Ureter (tissue), 1 donor: ENCODE results near the gene TGFB2. TPM values are rescaled to one million over a fixed set of nuclear protein-coding genes. Genes with fewer than 3 reads are reported as not detected.

Experiments
- DNase-seq: peaks from one replicate; pipeline ENCODE4 v3.0.0-alpha.2; 2020; ENCODE audit warnings: low spot score
- total RNA-seq: library from RNA; stranded (reverse); gene quantifications from one replicate; pipeline ENCODE4 v1.2.4, GENCODE V29; 2023
- donor health status: DM: yes; HTN: yes; CAD: no.

The TGFB2 gene
- total RNA-seq, 1 donor from 2014 or later = 17.4 TPM

DNA sequence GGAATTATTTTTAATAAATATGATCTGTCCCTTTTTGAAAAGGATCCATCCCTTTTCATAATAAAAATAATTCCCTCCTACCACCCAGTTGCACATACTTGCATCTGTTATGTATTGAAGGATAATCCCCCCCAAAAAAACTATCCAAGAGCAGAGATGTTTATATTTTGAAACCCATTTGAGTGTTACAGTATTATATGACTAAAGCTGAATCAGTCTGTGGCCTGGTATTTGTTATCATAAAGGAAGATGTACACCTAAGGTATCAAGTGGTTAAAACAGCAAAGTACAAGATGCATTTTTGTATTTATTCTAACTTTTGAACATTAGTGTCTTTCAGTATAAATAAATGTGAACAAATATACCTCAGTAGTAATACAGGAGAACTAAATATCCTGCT is 12.7 kb upstream of the TGFB2 start:
- DNase-seq = no peak

DNA sequence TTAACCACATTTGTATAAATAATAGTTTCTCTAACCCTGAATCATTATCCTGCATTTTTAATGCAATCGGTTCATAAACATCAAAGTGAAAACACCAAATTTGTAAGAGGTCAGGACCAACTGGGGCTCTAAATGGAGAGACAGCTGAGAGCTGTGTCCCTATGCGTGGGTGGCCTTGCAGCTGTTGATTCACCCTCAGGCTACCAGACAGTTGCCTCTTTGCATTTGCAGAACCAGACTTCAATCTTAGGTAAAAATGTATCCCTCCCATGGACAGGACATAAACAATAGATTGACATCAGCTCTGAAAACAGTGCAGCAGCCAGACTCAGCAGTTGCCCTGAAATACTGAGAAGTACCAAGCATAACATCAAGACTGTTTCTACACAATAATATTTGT is 8.8 kb upstream of the TGFB2 start:
- DNase-seq = no peak

DNA sequence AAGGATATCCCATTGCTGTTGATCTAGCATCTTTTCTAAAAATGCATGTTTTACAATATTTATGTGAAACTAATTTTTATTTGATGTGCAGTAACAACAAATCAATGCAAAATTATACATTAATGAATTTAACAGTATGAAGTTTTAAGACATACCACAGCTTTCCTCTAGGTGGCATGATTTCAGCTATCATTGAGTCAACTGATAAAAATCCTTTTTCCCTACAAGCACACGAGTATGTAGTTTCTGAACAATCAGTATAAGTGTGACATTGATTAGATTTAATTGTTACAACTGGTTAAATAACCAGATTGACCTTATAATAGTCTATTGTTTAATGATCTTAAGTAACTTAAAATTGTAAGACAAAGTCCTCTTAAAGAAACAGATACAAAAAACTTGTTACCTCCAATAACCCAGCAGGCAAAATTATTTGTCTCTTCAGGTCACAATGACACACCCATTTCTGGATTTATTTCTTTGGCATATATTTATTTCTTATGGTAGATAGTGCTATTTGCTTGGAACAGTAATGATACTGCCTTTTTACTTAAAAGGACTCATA is 5.8 kb upstream of the TGFB2 start:
- DNase-seq = no peak

DNA sequence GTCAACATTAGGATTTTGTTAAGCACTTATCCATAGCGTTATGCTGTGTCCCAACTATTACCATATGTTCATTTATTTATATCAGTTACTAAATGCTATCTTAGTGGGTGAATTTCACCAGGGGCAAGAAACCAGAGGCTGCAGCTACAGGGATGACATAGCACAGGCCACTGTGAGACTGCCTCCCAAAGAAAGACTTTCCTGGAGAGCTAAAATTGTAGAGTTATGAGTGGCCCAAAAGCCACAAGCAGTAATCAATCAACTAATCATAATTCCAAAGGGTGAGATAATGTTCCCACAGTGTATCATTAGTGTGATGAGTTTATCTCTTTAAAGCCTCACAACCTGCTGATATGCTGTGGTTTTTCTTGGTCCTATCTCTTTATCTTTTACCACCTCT is 3.8 kb upstream of the TGFB2 start:
- DNase-seq = no peak

DNA sequence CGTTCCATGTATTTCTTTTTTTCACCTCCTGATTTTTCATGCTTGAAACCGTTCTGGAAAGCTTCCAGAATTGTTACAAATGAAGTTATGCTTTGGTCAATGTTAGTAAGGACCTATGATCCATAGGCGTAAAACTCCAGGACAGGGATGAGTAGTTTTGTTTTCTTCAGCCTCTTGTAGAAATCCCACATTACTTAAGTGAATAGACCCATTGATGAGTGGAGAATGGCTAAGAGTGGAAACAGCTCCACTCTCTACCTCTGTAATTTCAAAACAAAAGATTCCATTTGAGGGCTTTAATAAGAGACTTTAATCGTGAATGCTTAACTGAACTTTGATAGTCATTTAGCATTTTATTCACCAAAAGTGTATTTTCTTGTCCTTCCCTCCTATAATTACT is 3.0 kb upstream of the TGFB2 start:
- no peak for DNase-seq

DNA sequence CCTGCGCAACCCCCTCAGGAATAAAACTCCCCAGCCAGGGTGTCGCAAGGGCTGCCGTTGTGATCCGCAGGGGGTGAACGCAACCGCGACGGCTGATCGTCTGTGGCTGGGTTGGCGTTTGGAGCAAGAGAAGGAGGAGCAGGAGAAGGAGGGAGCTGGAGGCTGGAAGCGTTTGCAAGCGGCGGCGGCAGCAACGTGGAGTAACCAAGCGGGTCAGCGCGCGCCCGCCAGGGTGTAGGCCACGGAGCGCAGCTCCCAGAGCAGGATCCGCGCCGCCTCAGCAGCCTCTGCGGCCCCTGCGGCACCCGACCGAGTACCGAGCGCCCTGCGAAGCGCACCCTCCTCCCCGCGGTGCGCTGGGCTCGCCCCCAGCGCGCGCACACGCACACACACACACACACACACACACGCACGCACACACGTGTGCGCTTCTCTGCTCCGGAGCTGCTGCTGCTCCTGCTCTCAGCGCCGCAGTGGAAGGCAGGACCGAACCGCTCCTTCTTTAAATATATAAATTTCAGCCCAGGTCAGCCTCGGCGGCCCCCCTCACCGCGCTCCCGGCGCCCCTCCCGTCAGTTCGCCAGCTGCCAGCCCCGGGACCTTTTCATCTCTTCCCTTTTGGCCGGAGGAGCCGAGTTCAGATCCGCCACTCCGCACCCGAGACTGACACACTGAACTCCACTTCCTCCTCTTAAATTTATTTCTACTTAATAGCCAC is 696 bp downstream of the TGFB2 start:
- peak; percentile 66 for DNase-seq

DNA sequence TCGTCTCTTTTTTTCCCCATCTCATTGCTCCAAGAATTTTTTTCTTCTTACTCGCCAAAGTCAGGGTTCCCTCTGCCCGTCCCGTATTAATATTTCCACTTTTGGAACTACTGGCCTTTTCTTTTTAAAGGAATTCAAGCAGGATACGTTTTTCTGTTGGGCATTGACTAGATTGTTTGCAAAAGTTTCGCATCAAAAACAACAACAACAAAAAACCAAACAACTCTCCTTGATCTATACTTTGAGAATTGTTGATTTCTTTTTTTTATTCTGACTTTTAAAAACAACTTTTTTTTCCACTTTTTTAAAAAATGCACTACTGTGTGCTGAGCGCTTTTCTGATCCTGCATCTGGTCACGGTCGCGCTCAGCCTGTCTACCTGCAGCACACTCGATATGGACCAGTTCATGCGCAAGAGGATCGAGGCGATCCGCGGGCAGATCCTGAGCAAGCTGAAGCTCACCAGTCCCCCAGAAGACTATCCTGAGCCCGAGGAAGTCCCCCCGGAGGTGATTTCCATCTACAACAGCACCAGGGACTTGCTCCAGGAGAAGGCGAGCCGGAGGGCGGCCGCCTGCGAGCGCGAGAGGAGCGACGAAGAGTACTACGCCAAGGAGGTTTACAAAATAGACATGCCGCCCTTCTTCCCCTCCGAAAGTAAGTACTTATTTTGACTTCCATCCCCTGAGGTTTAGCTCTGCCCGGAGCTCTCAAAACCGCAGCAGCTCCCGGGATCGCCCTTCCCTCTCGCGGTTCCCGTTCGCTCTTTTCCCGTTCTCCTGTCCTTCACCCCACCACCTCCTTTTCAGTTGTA is 1.5 kb downstream of the TGFB2 start:
- DNase-seq = no peak

DNA sequence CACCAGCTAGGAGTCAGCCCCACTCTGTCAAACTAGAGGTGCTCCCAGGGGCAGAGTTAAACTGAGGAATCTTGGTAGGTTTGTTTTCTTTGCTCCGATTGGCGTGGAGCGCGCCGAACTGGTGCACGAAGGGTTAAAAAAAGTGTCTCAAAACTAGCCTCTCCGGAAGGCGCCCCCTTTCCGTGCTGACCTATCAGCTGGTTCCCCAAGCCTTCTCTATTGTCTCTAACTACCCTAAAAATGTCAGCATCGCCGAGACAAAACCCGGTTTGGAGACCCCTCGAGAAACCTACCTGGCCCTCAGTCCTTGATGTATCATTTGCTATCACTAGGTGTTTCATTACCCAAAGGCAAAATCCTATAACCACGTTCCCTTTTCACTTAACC is 2.2 kb downstream of the TGFB2 start:
- DNase-seq = no peak

DNA sequence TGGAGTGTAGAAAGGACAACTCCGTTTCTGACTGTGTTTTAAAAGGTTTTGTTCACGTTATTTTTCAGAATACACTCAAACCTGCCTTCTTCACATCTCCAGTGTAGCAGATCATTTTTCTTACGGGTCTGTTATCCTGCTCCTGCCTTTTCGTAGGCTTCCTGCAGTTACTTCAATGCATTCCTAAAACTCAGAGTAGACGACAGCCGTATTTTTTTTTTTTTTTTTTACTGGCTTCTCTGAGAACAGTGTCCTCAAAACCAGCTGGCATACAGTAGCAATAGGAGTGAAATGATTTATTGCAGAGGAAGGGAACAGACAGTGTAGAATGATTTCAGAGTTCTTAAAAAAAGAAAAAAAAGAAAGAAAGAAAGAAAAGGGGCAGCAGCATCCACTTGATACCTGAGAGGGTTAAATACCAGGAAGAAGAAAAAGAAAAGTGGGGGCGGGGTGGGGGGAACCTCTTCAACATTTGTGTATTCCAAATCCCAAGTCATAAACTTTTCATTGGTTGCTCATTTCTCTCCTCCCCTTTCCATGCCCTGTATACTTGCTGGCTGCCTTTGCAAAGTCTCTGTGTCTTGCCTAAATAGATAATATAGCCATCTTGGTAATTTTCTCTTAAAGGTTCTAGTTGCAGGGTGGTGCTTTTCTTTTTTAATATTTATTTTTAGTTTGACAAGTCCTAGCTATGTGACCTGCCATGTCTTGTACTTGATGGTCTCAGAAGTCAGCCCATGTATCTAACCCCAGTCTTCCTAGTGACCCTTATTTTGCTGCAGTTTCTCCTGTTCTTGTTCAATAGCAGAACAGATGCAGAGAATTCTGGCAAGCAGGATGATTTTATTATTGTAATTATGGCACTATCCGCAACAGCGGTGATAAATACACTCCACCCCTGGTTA is 2.8 kb downstream of the TGFB2 start:
- no peak for DNase-seq

DNA sequence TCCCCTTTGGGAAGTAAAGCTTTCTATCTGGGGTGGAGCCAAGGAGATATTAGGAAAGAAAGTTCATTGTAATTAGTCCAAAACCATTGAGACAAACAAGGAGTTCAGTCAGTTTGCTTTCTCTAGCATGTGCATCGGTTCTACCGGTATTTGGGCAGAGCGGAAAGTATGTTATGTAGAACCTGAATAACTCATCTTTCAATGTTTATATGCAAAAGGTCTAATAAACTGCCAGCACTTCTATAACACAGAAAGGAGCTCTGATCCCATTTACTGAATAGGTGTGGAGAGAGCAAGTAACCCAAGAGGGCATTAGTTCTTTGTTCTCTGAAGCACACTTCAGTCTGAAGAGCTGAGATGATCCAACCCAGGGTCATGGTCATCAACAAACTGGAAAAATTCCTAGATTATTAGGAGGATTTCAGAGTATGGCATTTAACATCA is 3.5 kb downstream of the TGFB2 start:
- no peak for DNase-seq

DNA sequence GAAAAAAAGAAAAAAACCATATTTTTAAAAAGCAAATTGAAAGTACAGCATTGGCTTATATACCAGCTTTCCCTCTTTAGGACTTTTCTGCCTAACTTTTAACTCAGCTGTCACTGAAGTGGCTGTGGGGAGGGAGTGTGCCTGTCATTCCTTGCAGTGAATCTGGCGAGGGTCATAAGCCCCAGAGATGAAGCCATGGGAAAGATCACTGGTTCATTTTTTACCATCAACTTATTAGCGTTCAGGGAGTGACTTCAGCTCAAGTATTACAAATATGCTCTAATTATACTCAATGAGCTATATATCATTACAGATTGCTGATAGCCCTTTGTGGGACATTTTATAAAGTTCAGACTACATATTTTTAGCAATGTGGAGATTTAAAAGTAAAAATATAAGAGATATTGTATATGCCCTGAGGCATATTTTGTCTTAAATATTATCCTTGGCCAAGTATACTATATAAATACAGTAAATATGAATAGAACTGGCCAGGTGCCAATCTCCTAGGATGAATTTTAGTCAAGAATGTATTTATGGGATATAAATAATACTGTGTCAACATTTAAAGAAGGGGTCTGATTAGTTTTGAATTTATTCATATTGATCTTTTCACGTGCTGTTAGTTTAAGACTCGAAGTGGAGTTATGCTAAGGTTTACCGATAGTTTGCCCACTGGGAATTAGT is 4.4 kb downstream of the TGFB2 start:
- DNase-seq = no peak

DNA sequence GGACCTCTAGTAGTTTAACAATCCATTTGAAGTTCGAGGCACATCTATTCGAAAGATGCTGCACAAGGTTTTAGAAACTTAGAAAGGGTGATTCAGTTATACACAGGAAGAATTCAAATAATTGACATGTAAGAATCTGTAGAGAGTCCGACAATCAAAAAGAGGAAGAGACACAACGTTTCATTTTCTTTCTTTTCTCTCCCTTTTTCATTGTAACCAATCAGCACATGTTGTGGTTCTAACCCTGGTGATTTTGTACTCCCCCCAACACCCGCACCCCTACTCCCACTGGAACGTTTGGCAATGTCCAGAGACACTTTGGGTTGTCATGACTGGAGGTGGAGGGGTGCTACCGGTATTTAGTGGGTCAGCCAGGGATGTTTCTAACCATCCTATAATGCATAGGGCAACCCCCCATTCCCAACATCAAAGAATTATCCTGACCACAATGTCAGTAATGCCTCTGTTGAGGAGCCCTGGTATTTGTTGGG is 4.9 kb downstream of the TGFB2 start:
- no peak for DNase-seq

DNA sequence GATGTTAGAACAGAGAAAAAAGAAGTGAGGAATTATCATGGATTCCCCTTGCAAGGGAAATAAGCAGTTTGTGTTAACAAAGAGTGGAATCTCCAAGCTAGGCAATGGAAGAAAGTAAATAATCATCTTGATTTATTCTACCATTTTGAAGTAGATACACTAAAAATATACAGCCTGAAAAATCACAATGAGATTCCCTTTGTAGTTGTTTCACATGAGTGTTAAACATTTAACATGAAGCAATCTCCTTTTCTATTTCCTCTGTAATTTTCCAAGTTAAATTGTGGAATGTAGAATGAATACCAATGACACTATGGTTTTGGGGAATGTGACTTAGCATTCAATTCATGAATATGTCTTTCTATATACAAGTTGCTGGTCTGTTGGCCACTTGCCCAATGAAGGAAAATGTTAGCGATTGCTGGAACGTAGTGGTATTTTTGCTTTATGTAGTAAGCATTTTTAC is 5.7 kb downstream of the TGFB2 start:
- DNase-seq = no peak

DNA sequence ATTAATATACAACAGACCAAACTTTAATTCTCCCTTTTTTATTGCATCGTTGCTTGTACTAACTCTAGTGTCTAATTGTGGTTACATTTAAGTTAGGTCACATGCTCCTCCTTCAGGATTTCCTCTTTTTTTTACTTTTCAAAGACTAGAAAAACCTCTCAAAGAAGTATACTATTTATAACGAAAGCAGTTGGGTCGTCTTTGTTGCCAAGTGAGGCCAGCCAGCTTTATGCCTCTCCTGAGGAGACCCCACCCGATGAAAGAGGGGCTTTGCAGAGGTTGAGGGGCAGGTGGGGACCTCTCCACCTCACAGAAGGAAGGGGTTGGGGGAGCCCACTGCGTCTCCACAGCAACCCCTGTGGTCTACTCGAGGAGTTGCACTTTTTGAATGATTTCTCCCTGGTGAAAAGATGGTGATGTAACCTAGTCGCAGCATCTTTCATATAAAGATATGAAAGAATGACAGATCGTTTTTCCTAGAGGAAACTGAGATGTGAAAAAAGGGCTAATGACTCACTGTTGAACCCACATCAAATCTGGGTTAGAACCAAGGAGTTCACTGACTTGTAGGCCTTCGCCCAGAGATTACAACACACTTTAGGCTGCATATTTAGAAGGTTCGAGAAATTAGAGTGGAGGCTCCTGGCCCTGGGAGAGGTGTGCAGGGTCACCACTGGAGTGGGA is 6.4 kb downstream of the TGFB2 start:
- DNase-seq = no peak

DNA sequence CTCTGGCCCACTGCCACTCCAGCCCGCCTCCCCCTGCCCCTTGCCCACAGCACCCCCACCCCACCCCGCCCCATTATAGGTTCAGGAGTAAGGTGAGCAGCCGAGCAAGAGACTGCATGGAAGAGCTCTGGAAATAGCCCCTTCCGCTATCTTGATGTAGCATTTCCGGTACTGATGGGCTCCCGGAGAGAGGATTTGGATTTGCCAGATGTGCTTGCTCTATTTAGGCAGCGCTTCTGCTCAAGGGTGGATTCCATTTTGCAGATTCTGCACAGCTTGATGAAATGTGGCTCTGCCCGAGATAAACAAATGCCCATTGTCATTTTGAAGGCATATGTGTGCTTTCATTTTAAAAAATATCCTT is 6.9 kb downstream of the TGFB2 start:
- DNase-seq = no peak

DNA sequence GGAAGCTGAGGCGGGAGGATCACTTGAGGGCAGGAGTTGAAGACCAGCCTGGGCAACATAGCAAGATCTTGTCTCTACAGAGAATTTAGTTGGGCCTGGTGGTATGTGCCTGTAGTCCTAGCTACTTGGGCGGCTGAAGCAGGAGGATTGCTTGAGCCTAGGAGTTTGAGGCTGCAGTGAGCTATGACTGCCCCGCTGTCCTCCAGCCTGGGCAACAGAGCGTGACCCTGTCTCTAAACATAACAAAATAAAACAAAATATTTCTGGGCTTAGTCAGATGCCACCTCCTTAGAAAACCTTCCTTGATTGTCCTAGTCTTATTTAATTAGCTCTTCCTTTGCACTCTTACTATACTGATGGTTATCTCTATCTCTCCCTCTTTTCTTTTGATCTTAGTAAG is 8.5 kb downstream of the TGFB2 start:
- no peak for DNase-seq

DNA sequence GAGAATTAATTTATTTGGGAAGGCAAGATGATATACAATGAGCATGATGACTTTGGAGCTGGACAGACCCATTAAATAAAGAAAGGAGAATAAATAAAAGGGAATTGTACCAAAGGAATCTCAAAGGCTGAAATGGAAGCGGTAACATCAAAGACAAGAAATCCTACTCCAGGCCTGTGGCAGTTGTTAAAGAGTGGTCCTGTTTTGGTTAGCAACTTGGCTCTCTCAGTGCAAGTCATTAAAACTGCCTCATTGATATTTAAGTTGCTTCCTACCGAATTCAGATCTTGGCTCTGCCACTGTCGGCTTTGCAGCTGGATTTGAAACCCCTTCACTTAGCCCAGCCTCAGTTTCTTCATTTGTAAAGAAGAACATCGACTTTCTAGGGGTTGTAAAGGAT is 10.1 kb downstream of the TGFB2 start:
- no peak for DNase-seq

DNA sequence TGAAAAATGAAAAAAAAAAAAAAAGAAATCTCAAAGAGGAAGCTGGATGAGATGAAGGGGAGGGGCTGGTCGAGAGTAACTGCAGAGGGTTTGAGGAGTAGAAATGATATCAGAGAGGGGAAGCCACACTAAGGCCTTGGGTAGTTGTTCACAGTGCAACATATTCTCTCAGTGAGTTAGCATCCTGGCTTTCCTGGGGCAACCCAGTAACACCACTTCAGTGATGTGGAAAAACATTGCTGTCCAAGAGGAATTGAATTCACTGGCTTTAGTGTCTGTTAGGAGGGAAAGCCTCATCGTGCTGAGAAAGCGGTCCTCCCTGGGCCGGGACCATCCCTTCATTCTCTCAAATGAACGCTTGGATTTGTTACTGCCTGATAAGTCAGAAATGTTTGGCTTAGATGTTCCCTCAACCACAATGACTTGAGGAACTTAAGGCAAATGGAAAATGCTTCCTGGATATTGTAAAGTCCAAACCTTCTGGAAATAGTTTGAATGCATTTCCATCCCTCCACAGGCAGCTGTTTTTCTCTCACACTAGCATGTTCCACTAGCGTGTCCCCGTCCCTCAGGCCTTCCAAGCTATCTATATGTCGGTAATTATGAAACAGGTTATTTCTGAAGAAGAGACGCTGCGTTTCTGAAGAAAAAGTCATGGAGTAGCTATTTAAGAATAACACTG is 12.2 kb downstream of the TGFB2 start:
- DNase-seq = no peak

DNA sequence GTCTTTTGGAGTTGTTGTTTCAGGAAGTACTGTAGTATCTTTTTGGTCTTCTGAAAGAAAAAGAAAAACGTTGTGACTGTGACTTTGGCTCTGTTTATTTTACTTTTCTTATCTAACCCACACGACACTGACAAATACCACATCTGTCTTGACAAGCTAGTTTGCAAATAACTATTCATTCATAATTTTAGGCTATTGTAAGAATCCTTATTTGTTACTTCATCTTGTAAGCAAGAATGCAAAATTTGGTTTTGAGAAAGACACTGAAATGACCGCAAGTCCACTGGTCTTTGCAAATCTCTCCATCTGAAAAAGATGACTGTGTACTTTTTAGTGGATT is 12.7 kb downstream of the TGFB2 start:
- DNase-seq = no peak
